GM13976 (cell line): ENCODE measurements around the gene C5orf63.

Experiments used
- DNase-seq: peaks from one replicate; pipeline ENCODE4 v3.0.0; 2012; ENCODE audit warnings: low spot score
- in situ Hi-C: fragments of 300-500 bp; cut with MboI; formaldehyde crosslinking; loops from one replicate; pipeline ENCODE4 v1.12.0; 2022; ENCODE audit warnings: low sequenced_read_pairs, mixed read lengths, inconsistent platforms; ENCODE audit not compliant: unreplicated experiment
- TF ChIP-seq, protein P1 (sequence below): IDR thresholded peaks from 2 replicates; pipeline ENCODE4 v1.5.1; 2012; ENCODE audit warnings: borderline replicate concordance, mild to moderate bottlenecking; ENCODE audit not compliant: insufficient read depth; ENCODE audit errors: extremely low read depth, missing control alignments, control extremely low read depth

Gene C5orf63

DNA sequence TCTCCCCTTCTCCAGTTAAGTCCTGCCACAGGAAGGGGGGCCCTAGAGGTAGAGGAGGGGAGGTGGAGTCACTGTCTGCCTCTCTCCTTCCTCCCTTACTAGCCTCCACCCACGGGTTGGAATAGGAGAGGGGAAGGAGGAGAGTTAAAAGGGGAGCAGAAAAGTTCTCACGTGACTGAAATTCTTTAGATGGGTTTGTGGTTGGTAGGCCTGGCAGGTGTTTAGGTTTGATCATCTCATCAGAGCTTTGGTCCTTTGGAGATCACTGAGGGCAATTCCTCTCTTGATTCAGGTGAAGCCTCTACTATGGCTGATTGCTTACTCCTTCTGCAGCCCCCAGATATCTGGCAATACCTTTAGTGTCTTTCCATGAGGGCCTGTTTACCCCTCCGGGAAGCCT, 24.9 kb upstream of the C5orf63 start:
- in situ Hi-C loops = no loop called here
- DNase-seq = no peak
- TF ChIP-seq, protein P1, sequence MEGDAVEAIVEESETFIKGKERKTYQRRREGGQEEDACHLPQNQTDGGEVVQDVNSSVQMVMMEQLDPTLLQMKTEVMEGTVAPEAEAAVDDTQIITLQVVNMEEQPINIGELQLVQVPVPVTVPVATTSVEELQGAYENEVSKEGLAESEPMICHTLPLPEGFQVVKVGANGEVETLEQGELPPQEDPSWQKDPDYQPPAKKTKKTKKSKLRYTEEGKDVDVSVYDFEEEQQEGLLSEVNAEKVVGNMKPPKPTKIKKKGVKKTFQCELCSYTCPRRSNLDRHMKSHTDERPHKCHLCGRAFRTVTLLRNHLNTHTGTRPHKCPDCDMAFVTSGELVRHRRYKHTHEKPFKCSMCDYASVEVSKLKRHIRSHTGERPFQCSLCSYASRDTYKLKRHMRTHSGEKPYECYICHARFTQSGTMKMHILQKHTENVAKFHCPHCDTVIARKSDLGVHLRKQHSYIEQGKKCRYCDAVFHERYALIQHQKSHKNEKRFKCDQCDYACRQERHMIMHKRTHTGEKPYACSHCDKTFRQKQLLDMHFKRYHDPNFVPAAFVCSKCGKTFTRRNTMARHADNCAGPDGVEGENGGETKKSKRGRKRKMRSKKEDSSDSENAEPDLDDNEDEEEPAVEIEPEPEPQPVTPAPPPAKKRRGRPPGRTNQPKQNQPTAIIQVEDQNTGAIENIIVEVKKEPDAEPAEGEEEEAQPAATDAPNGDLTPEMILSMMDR = no peak

DNA sequence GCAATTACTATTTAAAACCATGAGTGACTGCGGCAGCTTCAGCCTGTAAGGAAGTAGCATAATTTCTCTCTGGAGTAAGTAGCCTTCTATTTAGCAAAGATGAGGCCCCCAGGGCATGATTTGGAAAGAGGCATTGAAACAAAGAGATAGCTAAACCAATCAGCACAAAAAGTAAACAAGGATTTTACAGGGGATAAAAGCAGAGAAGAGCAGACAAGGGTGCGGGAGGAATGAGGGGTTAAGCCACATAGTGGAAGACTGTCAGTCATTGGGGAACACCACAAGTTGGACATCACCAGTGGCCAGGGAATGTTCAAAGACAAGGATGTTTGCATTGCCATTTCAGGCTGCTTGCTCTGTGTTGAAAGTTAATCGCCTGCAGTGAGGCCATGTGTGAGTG, 24.0 kb upstream of the C5orf63 start:
- in situ Hi-C loops = no loop called here
- TF ChIP-seq, protein P1 = no peak

DNA sequence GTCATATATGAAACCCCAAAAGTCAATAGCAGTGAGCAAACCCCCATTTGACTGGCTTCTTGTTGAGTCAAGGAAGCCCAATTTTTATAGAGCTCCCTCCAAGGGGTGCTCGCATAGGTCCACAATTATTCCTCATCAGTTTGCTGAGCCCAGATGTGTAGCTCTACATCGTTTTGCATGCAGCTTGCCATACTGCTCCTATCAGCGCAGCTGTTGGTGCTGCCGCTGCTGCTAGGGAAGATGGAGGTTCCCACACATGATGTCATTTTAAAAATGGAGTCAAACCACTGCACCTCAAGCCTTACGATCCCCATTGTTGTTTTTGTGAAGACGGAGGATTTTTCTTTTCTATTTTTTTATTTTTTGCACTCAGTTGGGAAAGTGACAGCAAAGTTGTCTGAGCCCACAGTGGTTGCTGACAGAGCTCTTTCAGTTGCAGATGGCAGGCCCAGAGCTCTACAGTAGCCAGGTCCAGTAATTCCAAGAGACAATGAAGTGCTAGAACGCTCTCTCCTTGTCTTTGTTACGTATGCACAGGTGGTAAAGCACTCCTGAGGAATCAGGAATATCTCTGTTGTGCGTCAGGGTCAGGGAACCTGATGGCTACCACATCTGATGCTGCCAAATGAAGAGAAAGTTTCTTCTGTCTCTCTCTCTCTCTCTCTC, 23.2 kb upstream of the C5orf63 start:
- in situ Hi-C loops = no loop called here
- no peak for DNase-seq
- TF ChIP-seq, protein P1 = no peak

More for the DNA sequence above, 24.0 kb upstream of the C5orf63 start:
- no peak for DNase-seq

DNA sequence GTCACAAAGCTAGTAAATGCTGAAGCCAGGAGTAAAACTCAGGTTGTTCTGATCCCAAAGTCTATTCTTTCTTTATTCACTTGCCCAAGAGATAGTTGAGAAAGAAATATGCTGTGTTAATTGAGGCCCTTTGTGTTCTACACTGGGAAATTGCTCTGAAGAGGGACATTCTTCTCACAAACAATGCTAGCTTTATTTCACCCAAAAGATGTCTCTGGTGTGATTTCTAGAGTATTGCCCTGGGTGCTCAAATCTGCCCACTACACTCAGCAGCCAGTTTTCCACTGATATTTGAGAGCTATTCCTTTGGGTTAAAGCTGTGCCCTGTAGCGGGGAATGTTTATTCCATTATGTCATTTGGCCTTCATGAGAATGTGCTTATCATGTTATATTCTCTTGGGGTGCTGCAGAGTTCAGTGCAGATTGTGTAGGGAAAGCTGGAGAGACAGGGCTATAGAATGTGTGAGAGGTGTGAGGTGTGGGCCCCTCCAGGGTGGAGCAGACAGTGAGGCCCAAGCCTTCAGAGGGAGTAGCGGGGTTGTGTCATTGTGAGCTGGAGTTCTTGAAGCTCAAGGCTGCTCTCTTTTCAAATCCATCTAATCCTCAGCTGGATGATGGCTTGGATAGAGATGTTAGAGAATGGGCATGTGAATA, 21.0 kb upstream of the C5orf63 start:
- in situ Hi-C loops = no loop called here
- no peak for DNase-seq

DNA sequence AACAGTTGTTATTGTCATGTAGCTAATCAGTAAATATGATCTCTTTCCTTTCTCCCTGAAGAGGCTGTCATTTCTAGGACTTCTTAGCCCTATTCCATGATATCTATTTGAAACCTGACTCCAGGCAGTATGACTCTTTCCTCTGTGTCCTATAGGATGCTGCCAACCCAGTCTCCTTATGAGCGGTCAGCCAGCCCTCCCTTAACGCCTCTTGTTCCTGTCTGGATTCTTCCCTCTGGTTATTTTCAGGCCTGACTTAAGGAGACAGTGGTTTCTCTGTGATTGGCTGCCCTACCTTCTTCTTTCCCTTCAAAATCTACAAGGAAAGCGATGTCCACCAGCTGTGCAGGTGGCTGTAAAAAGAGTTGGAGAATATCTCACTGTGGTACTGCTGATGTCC, 19.4 kb upstream of the C5orf63 start:
- in situ Hi-C loops = no loop called here

More for the DNA sequence above, 21.0 kb upstream of the C5orf63 start:
- TF ChIP-seq, protein P1 = no peak

DNA sequence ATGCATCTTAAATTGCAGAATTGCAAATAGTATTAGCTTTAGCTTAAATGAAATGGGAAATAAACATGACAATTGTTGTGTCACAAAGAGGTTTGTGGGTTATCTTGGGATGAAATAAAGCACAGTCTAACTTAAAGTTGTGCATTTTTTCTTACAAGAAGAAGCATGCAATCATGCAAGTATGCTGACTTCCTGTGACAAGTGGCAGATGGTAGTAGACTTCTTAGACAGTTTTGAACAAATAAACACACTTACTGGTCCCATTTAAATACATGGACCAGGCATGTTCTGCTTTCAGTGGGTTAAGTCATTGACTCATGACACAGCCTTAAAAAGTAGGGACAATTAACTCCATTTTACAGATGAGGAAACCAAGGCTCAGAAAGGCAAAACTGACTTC, 15.9 kb upstream of the C5orf63 start:
- TF ChIP-seq, protein P1 = no peak
- in situ Hi-C loops = no loop called here
- DNase-seq = no peak

More for the DNA sequence above, 19.4 kb upstream of the C5orf63 start:
- no peak for DNase-seq
- TF ChIP-seq, protein P1 = no peak

DNA sequence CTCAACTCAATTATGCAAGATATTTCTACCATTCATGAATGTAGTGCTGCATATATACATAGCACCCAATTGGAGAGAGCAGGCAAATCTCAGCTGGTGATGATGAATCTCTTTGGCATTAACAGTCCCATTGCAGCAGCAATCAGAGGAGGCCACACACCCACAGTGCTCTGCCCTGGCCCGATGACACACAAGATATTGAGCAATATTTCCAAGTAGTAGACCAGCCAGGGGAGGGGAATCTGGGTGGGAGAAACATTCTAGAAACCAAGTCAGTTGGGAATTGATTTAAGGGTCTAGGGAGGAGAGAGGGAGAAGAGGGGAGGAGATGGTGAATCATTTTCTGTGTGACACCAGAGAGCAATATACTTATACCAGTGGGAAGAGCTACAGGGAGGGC, 14.9 kb upstream of the C5orf63 start:
- TF ChIP-seq, protein P1 = no peak
- no peak for DNase-seq
- in situ Hi-C loops = no loop called here
